AG10803 (cell line): ENCODE results near the gene RAB7A.

ENCODE experiments used
- DNase-seq: peaks from one replicate; pipeline ENCODE4 v3.0.0; 2010; ENCODE audit warnings: low read depth
- H3K4me3 ChIP-seq: 2 replicates; pipeline ENCODE4 v1.5.1; 2011; ENCODE audit warnings: mild to moderate bottlenecking, low read length, control low read depth
- CTCF ChIP-seq: conservative IDR thresholded peaks from 2 replicates; pipeline ENCODE4 v1.5.1; 2011; ENCODE audit warnings: mild to moderate bottlenecking, low read length, control low read depth, inconsistent platforms

Gene RAB7A

GRCh38 chr3:128702391-128702790 is 23.6 kb upstream of the RAB7A start:
- no peak overlapping the region for H3K4me3 ChIP-seq
- no peak for DNase-seq
- no peak for TF ChIP-seq CTCF

GRCh38 chr3:128703561-128703960 is 22.4 kb upstream of the RAB7A start:
- no peak for TF ChIP-seq CTCF
- DNase-seq = no peak
- no peak overlapping the region for H3K4me3 ChIP-seq

DNA sequence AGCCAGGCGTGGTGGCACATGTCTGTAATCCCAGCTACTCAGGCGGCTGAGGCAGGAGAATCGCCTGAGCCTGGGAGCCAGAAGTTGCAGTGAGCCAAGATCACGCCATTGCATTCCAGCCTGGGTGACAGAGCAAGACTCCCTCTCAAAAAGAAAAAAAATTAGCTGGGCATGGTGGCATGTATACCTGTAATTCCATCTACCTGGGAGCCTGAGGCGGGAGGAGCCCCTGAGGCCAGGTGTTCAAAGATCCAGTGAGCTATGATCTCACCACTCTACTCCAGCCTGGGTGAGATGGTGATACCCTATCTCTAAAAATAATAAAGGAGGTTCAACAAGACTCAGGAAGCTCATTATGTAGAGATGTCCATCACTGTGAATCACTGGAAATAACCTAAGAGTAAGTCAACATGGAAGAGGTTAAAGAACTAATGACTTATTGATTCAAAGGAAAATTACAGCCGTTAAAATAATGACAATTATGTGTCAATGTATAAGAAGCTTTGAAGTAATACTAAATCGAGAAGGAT is 19.8 kb upstream of the RAB7A start:
- no peak overlapping the region for H3K4me3 ChIP-seq
- TF ChIP-seq CTCF = no peak
- DNase-seq = no peak

DNA sequence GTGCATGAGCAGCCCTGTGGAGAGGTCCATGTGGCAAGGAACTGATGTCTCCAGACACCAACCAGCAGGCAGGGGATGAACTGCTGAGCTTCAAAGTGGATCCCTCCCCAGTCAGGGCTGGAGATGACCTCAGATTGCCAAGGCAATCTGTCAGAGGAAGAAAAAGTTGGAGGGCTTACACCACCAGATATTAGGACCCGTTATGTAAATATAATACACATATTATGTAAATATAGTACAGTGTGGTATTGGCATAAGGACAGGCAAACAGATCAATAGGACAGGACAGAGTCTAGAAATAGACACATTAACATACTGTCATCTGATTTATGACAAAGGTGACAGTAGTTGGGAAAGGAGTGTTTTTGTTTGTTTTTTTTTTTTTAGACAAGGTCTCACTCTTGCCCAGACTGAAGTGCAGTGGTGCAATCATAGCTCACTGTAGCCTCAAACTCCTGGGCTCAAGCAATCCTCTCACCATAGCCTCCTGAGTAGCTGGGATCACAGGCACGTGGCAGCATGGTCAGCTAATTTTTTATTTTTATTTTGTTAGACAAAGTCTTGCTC is 18.0 kb upstream of the RAB7A start:
- no peak for DNase-seq
- no peak overlapping the region for H3K4me3 ChIP-seq
- no peak for TF ChIP-seq CTCF

DNA sequence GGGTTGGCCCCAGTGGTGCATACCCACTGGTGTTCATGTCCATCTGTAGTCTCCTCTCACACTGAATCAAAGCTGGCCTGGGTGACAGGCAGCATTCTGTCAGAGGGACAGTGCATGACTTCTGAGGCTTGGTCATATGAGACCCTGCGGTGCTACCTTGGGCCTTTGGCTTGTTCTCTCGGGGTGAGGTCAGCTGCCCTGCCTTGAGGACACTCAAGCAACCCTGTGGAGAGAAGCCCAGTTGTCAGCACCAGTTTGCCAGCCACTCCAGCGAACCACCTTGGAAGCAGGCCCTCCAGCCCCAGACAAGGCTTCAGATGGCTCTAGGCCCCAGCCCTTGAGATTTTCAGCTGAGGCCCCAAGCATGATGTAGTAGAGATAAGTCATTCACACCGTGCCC is 16.9 kb upstream of the RAB7A start:
- TF ChIP-seq CTCF = no peak
- DNase-seq = no peak
- H3K4me3 ChIP-seq = no peak overlapping the region

- TF ChIP-seq CTCF = no peak
- H3K4me3 ChIP-seq = no peak overlapping the region
- DNase-seq = no peak
Observed at GRCh38 chr3:128709506-128710210, 16.3 kb upstream of the RAB7A start.

- no peak overlapping the region for H3K4me3 ChIP-seq
- DNase-seq = no peak
- no peak for TF ChIP-seq CTCF
Observed at GRCh38 chr3:128710816-128711433, 15.1 kb upstream of the RAB7A start.
